GM19397 (cell line): ENCODE data around the gene BCAR3.

Source experiments
- ATAC-seq: cut with Tn5 transposase; IDR thresholded peaks from one replicate; pipeline ENCODE4 v1.9.1; 2021; ENCODE audit warnings: mild to moderate bottlenecking, moderate library complexity; ENCODE audit not compliant: unreplicated experiment

BCAR3 gene

DNA sequence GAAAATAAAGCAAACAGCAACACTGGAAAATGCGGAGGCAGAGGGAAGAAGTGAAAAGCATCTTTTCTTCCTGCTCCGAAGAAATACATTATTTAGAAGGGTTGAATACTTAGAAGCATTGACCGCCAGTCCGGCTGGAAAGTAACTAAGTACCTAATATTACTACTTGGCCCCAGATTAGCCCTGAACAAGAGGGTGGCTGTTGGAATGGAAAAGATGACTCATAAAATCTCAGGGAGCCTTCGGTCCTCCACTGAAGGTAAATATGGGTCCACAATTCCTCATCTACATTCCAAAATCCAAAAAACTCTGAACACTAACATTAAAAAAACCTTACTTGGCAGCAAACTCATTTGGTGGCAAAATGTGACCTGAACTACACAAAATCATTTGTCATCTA, 40.1 kb downstream of the BCAR3 start:
- no peak for ATAC-seq

DNA sequence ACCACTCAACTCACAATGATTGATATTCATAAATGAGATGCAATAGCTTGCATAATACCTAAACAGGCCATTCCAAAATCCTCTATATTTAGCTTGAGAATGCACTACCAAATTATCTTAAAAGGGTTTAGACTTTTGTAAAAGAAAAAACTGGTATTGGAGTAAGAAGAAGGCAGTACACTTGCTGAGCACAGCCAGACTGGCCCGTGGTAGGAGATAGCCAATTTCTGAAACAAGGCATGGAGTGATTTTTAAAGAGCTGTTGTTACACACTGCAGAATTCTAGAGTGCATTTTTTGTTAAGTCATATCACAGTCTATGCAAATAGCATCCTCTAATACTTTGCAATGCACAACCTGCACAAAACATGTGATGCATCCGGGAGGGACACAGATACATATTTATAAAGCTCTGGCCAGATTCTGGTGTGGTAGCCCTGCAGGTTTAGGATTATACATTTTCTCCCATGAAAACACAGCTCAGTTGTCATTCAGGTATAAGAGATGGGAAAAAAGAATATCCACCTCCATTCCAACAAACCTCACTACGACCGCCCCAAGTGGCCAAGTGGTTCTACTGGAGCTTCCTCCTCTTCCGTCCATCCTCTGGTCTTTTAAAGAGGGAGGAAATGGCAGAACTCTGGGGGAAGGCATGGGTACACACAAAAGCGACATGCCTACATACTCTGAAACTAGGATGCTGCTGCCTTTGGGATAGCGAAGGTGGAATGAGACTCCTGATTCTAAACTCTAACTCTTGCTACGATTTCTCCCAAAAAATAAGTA, 40.8 kb downstream of the BCAR3 start:
- no peak for ATAC-seq

DNA sequence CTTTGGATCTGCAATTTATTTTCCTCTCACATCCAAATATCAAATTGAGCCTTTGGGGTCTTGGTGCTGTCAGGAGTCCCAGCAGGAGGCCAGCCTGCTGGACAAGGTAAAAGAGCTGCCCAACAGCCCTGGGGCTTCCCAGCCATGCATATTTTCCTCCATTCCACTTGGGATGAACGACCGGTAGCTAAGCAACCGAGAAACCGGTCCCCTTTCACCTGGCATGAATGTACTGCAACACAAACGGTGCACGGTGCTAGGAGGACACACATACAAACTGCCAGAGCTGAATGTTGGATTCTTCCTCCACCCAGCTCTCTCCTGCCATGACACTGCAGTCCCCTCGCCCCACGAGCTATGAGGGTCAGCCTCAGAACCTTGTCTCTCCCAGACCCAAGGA, 42.7 kb downstream of the BCAR3 start:
- no peak for ATAC-seq

DNA sequence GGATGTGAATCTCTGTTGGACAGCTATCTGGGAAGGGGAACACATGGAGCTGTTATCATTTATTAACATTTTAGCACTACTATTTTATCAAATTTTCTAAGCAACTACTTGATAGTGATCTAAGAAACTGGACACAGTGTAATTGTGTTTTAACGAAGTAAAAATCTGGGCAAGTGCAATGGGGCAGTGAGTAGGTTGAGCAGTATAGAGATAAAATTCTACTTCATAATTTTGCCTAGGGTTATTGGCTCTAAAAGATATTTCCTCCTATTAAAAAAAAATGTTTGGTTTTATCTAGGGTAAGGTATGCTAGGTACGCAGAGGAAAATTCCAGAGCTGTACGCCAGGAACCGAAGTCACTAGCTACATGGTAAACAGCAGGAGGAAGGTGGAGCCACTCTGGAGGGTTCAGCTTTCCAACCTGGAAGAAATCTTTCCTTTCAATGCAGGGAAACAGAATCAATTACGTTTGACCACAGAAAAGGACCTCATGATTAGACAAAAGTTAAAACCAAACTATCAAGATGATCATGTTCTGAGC, 43.3 kb downstream of the BCAR3 start:
- no peak for ATAC-seq

DNA sequence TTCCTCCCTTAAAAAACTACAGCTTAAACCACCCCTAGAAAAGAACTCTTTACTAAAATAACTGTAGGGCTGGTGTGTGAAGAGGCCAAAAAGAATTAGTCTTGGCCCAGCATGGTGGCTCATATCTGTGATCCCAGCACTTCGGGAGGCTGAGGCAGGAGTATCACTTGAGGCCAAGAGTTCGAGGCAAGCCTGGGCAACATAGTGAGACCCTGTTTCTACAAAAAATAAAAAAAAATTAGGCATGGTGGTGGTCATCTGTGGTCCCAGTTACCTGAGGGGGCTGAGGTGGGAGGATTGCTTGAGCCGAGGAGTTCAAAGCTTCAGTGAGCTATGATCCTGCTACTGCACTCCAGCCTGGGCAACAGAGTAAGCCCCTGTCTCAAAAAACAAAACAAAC, 44.9 kb downstream of the BCAR3 start:
- no peak for ATAC-seq

DNA sequence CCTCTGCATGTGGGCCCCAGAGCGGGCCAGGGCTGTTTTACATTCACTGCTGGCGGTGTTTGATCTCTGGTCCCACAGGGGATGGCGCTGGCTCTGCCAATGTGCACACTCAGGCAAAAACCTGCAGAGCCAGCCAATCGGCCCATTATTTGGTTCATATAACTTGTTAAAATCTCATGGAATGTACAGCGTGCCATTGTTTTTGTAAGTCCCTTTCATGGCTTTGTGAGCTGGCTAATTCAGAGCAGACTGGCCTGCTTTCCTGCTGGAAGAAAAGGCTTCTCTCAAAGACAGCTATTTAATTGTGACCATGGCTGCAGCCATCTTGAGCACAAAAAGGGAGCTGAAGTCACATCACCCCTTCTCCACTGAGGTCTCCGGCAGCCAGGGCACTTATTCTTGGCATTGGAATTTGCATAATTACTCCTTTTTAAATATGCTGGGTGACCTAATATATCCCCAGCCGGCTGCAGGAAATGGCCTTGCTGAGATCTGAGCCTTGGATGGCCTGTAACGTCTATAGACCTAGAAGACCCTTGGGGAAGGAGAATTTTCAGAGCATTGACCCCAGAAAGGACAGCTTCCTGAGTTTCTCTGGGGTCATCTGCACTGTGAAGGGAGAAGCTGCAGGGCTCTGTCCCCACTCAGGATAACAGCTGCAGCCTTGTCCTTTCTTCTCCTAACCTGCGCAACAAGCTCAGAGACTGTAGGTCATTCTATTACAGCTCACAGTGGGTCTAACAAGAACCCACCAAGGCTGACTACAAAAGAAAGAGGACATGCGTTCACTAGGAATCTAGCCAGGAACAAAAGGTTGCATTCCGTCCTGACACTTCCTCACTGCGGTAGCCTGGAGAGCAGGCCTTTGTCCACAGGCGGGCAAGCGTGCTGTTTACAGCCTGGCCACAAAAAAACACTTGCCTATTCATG, 45.8 kb downstream of the BCAR3 start:
- ATAC-seq: no peak

DNA sequence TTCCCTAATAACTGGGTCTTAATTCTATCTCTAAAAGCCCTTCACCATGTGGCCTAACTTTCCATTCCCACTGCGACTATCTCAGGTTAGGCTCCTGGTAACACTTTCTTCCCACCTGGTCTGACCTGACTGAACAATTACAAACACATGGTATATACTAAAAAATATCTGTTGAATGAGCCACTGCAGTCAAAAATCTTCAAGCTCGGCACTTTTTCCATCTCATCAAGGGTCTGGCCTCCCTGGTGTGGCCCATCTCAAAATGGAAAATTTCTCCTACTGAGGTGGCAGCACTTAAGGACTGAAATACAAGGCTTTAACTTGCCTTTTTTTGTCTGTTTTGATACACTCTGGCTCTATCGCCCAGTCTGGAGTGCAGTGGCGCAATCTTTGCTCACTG, 48.3 kb downstream of the BCAR3 start:
- no peak for ATAC-seq

DNA sequence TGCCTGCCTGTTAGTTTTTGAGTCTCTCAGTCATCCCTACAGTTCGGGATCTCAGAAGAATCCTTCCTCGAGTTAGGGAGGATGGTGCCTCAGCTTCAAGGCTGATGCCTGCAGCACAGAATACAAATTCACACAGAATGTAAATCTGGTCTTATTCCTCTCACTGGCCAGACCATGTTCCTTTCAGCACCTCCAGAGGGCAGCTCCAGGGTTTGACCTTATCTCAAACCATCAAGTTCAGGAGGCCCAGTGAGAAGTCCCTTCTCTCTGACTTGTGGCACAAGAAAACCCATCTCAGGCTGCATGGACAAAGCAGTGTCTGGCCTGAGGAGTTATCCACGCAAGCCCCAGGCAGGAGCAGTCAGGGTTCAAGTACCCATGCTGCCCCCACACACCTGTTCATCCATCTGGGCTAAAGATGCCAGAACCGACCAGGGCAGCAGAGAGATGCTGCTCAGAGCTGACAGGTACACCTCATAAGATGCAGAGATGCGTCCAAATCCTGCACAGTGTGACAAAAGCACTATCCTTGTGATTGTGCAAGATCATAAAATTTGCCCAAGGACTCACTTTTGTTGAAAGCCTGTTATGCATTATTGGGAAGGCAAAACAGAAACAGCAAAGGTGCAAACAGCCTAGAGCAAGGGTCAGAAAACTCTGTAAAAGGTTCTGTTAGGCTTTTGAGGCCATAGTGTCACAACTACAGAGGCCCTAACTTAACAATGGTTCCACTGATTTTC, 49.8 kb downstream of the BCAR3 start:
- ATAC-seq: no peak

DNA sequence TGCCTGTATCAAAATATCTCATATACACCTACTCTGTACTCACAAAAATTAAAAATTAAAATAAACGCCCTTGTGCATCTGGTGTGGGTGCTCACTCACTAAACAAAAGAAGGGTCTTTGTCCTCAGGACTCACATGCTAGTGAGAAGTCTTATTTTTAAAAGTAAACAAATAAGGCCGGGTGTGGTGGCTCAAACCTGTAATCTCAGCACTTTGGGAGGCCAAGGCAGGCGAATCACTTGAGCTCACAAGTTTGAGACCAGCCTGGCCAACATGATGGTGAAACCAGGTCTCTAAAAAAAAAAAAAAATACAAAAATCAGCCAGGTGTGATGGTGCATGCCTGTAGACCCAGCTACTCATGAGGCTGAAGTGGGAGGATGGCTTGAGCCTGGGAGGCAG, 51.5 kb downstream of the BCAR3 start:
- no peak for ATAC-seq

DNA sequence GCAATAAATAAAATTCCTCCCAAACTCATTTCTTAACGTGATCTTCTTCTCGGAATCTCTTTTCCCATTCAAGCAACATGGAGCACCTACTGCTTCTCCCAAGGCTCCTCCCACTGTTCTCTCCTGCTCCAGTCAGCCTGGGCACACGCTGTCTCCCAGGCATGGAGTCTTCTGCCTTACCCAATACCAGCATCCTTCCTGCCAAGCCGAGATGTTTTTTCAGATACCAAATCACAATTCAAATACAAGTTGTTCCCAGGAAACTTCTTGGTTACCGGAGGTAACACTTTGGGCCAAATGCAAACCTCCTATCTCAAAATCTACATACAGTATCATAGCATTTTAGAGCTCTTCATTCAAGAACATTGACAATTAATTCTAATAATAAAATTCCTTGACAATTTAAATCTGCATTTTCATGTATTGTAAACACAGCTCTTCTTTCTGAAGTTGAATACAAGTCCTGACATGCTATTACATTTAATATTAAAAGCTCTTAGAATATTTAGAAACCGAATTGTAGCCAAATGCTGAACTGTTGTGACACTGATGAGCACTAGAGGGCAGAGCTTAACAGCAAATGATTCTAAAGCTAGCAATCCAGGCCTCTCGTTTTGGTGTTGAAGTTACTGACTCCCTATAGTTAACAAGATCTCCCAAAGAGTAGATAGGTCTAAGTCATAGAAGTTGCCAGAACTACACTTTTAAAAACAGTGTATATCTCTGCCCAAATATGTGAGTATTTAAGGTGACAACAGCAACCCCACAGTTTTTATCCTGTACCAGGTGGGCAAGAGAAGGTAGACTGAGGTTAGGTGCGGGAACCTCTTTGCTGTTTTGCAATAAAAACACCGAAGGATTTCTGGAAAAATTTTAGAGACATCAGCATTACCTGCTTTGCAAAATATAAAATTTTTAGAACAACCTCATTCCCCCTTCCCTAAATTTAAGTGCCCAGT, 52.3 kb downstream of the BCAR3 start:
- ATAC-seq: no peak

DNA sequence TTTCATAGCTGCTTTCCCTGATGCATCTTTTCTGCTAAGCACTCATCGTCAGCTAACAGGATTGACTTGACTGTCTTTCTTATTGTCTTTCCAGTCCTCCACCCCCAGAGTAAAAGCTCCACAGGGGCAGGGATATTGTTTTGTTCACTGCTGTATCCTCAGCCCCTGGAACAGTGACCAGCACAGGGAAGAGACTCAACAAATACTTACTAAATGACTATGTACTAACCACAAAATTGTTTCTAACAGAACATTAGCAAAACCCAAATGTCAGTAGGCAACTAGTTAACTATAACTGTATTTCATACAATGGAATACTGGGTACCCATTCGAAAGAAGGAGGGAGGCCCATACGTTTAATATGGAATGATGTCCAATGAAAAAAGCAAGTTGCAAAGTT, 53.0 kb downstream of the BCAR3 start:
- no peak for ATAC-seq

DNA sequence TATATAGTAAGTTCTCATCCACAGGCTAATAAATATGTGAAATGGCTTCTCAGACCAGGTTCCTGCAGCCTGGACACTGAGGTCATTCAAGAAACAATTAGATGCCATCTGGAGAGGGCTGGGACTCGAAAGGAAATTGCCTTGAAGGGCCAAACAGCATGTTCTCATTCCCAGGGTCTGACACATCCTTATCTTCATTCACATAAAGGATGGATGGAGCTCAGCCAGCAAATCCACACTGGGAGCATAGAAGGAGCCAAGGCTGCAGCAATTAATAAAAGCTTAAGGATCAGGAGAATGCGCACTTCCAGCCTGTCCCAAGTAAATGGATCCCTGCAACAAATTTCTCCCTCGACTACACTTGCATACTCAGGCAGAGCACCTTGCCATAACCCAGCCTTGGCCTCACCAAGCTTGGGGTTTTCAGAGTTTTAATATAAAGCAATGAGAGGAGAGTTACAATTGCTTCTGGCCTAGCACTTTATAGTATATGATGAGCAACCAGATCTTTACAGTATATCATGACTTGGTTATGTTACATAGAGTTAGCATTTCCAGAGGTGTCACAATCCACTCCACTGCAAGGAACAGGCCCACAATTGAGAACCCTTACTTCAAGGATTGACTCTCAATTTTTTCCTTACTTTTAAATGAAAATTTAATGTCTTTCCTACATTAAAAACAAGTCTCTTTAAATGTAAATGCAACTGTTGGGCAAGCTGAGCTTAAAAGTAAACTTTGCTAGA, 55.9 kb downstream of the BCAR3 start:
- no peak for ATAC-seq

DNA sequence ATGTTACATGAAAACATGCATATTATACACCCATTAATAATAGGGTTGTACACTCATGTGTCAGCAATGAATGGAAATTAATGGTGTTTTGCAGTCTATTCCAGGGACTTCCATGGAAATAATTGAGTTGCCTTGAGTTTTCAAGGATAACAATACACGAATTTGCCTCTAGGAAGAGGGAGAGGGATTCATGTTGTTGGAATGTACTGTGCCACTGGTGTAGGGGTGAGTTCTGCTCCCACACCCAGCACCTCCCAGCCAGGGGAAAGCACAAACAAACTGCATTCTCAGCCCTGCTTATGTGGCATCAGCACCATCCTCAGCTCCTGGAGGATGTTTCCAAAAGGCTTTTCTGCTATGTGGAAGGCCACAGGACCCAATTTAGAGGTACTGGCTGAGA, 57.8 kb downstream of the BCAR3 start:
- no peak for ATAC-seq

DNA sequence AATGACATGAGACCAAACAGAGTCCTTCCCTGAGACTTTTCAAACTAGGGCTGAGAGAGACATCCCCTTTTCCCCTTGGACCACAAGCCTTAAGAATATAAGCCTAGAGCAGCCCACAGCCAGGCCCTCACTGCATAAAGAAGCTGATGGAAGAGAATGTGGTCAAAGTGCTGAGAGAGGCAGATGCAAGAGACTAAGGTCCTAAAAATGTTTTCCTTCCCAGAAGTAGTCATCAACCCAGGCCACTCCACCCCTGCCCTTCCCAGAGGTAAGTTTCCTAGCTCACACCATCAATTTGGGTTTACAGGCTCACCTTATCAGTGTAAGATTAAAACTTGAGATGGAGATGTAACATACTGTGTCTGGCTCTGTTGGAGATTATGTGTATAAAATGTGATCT, 58.2 kb downstream of the BCAR3 start:
- ATAC-seq: no peak

DNA sequence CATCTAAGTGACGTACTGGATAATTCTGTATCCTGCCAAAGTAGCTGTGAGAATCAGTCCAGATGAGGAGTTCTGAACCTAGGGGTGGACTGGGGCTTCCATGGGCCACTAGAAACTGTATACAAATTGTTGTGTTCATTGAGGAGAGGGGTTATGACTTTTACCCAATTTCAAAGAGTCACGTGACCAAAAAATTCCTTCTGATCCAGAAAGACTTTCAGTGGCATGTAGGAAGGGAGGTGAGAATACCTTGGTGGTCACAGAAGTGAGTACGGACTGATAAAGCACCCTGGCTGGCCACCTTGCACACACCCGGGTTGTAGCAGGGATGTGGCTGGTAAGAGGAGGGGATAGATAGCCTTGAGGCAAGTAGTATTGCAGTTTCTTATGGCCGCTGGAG, 60.4 kb downstream of the BCAR3 start:
- ATAC-seq: no peak

DNA sequence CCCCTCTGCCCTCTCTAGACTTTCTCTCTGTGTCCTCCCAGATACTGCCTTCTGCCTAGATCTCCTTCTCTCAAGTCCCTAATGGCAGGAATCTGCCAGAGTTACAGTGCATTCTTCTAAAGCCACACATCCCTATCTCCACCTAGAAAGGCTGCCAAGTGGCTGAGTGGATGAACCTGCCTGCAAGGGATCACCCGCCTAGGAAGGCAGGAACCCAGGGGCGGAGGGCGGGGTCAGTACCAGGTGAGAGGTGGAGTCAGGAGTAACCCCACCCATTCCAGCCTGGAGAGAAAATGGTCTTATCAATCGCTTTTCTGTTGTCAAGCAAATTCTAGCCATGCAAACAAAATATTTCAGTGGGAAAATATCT, 60.8 kb downstream of the BCAR3 start:
- ATAC-seq: no peak

DNA sequence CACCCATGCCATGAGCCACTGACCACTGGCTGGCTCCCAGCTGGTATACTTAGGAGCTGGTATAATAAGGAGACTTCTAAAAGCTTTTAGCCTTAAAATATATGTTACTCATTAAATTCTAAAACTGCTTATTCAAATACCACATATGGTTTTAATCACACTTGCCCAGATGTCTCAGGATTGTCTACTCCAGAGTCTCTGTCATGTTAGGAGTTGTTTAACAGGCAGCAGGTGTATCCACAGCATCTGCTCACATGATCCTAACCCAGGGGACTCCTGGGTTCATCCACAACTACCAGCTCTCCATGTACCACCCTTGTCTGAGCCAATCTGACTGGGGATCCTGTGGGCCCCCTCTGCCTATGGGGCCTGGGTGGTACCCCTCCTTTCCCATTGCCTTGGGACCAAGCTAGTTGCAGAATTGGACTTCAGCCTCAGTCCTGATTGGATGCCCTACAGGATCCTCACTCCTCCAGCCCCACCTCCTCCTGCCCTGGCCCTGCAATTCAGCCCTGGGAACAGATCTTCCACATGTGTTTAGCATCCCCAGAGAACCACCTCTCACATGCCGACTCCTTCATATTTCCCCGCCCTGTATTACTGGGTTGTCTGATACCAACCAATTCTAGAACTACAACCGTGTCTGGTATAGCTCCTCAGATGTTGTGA, 61.3 kb downstream of the BCAR3 start:
- ATAC-seq: no peak

DNA sequence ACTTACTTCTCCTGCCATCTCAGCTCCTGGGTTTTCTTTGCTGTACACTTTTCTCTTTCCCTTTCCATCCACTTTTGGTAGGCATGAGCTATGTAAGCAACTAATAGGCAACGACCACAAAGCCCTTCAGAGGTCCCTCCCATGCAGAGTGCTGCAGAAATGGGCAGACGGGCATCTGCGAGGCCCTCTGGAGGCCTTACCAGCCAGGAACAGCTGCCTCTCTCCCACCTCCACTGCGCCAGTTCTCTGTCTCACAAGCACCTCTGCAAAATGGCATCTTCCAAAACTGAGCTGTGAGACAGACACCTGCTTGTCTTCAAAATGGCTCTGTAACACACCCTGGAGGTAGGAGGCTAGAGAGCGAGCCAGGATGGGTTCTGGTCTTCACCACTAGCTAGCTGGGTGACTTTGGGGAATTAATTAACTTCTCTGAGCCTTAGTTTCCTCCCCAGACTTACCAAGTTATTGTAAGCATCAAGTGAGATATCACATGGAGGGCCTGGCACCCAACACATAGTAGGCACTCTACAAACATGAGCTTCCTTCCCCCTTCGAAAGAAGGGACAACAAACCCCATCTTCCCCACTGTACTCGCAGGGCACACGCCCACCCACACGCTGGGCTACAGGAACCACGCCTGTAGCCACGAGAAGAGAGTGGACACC, 62.0 kb downstream of the BCAR3 start:
- ATAC-seq: no peak
